HEK293 (cell line): Measurements from ENCODE around the gene OAS2.

ENCODE experiments used
- REST ChIP-seq: fragments of 450-650 bp; formaldehyde crosslinking; IDR thresholded peaks from 2 replicates; pipeline ENCODE4 v1.5.1; 2016; ENCODE audit warnings: missing biosample characterization, missing genetic modification characterization
- ZNF223 ChIP-seq: fragments of 450-650 bp; formaldehyde crosslinking; IDR thresholded peaks from 2 replicates; pipeline ENCODE4 v1.5.1; 2016; ENCODE audit warnings: missing biosample characterization, missing genetic modification characterization

GRCh38 chr12:112947314-112947713 lies 31.0 kb upstream of the OAS2 start:
- TF ChIP-seq REST (tag by site-specific recombination), result no peak
- TF ChIP-seq ZNF223 (tag by site-specific recombination), result no peak
